Gastrocnemius medialis (tissue), 4 donors: Measurements from ENCODE around the gene NR2C2. TPM values are rescaled to one million over a fixed set of nuclear protein-coding genes. Genes with fewer than 3 reads are reported as not detected.

Experiments used
- ATAC-seq, 2 donors: fragments of 150-250 bp; one replicate each; pipeline ENCODE4 v1.9.1; 2016
- DNase-seq, 2 donors: peaks; one replicate each; pipeline ENCODE4 v3.0.0-alpha.2; 2019
- H3K27ac ChIP-seq, 4 donors: fragments of 200-600 bp; sonication (generic); 1 replicate in 1 of 4; 2 replicates in 3 of 4; pipeline ENCODE4 v1.5.1; 2016 to 2018; ENCODE audit warnings: mild to moderate bottlenecking in 2 of 4, moderate library complexity in 1 of 4
- H3K27me3 ChIP-seq, 3 donors: fragments of 200-600 bp; sonication (generic) in 2 of 3; 1 replicate in 1 of 3; 2 replicates in 2 of 3; pipeline versions ENCODE4 v1.5.1 to v1.6.0; 2016 to 2019; ENCODE audit warnings: mild to moderate bottlenecking in 1 of 3, moderate library complexity in 1 of 3
- H3K36me3 ChIP-seq, 2 donors: fragments of 200-600 bp; sonication (generic) in 1 of 2; one replicate each; pipeline ENCODE4 v1.5.1; 2017 to 2018
- H3K4me1 ChIP-seq, 2 donors: fragments of 200-600 bp; sonication (generic) in 1 of 2; one replicate each; pipeline ENCODE4 v1.5.1; 2016 to 2017; ENCODE audit warnings: mild to moderate bottlenecking in 2 of 2
- H3K4me3 ChIP-seq, 4 donors: fragments of 200-600 bp; sonication (generic) in 3 of 4; 1 replicate in 1 of 4; 2 replicates in 3 of 4; pipeline ENCODE4 v1.5.1; 2016 to 2019; ENCODE audit warnings: mild to moderate bottlenecking in 2 of 4
- H3K9me3 ChIP-seq, 3 donors: fragments of 200-600 bp; sonication (generic) in 2 of 3; 1 replicate in 1 of 3; 2 replicates in 2 of 3; pipeline ENCODE4 v1.5.1; 2016 to 2019
- CTCF ChIP-seq, 5 experiments: fragments of 450-650 bp in 3 of 5; fragments of 200-600 bp in 2 of 5; sonication (generic) in 2 of 5; IDR thresholded peaks in 4 of 5; conservative IDR thresholded peaks in 1 of 5; 1 replicate in 4 of 5; 2 replicates in 1 of 5; pipeline ENCODE4 v1.5.1; 2016 to 2019; ENCODE audit warnings: antibody characterized with exemption in 5 of 5, mild to moderate bottlenecking in 3 of 5, moderate library complexity in 3 of 5
- POLR2A ChIP-seq, 2 donors: fragments of 450-650 bp; IDR thresholded peaks; one replicate each; pipeline ENCODE4 v1.6.1; 2017; ENCODE audit warnings: antibody characterized with exemption in 2 of 2, mild to moderate bottlenecking in 2 of 2, moderate library complexity in 2 of 2
- in situ Hi-C, 4 donors: fragments of 200-750 bp; cut with MboI; loops; one replicate each; pipeline versions ENCODE4 v1.15.0 to v1.8.0; 2017; ENCODE audit warnings: low sequenced_read_pairs in 4 of 4
- intact Hi-C: fragments of 100-400 bp; cut with DNase I; formaldehyde crosslinking; loops from one replicate; pipeline ENCODE4 v1.15.1; 2023; ENCODE audit warnings: low total_unique reads
- total RNA-seq, 4 donors: library from RNA; depleted of rRNA; stranded (reverse); fragments of >200 nt; gene quantifications; one replicate each; pipeline versions ENCODE4 v1.1.0 to v1.2.3, GENCODE V29; 2016

Gene NR2C2
- total RNA-seq, 4 donors from 2014 or later: 26.0 to 45.5 (median 33.2) TPM

GRCh38 chr3:15089201-15089600 is 141.8 kb downstream of the NR2C2 start:
- H3K9me3 ChIP-seq: no peaks in the 10 kb centered on the region
- peaks cover 0 to 6% of the 10 kb centered on the region in 2 donors for H3K4me1 ChIP-seq
- peaks cover under 1 to 92% of the 10 kb centered on the region in 2 donors for H3K36me3 ChIP-seq
- intact Hi-C loops: no loop called here
- no peak for ATAC-seq
- H3K27ac ChIP-seq: no peak overlapping the region
- H3K4me3 ChIP-seq: no peak overlapping the region
- H3K27me3 ChIP-seq: no peaks in the 10 kb centered on the region
- no peak for DNase-seq
- TF ChIP-seq CTCF (IDR thresholded peaks at IDR 0.05 in 4 of 5, conservative IDR thresholded peaks at IDR 0.05 in 1 of 5) (no peak), POLR2A (IDR thresholded peaks at IDR 0.05) (no peak)
- in situ Hi-C loops: loop anchor here in 1 of 4 donors (25.0 kb wide), 1 partner anchor 427 kb away; the partner anchor contains the start of gene CCDC174

- Histone ChIP-seq H3K36me3 (peaks cover 4 to 92% of the 10 kb centered on the region in 2 donors), H3K9me3 (no peaks in the 10 kb centered on the region), H3K4me3 (no peak overlapping the region), H3K27ac (no peak overlapping the region), H3K4me1 (peaks cover 0 to 1% of the 10 kb centered on the region in 2 donors), H3K27me3 (no peaks in the 10 kb centered on the region)
- DNase-seq (no peak), ATAC-seq (no peak)
- TF ChIP-seq POLR2A (IDR thresholded peaks at IDR 0.05) (no peak), CTCF (IDR thresholded peaks at IDR 0.05 in 4 of 5, conservative IDR thresholded peaks at IDR 0.05 in 1 of 5) (no peak)
- in situ Hi-C loops: loop anchor here in 1 of 4 donors (25.0 kb wide), 1 partner anchor 429 kb away; the partner anchor contains the start of gene CCDC174
- intact Hi-C loops: no loop called here
Observed at GRCh38 chr3:15091575-15091974, 144.2 kb downstream of the NR2C2 start.

GRCh38 chr3:15092686-15093085 is 145.3 kb downstream of the NR2C2 start:
- ATAC-seq: no peak
- TF ChIP-seq POLR2A (IDR thresholded peaks at IDR 0.05): no peak
- no peak for TF ChIP-seq CTCF (IDR thresholded peaks at IDR 0.05 in 4 of 5, conservative IDR thresholded peaks at IDR 0.05 in 1 of 5)
- intact Hi-C loops: no loop called here

GRCh38 chr3:15094187-15094875 is 146.9 kb downstream of the NR2C2 start:
- peaks cover 4 to 68% of the 10 kb centered on the region in 2 donors for H3K36me3 ChIP-seq
- H3K4me3 ChIP-seq: no peak overlapping the region
- no peaks in the 10 kb centered on the region for H3K9me3 ChIP-seq
- peaks cover 8 to 12% of the 10 kb centered on the region in 2 donors for H3K4me1 ChIP-seq
- in situ Hi-C loops (loop anchor here in 1 of 4 donors (25.0 kb wide), 1 partner anchor 432 kb away; the partner anchor contains the start of gene CCDC174), intact Hi-C loops (no loop called here)
- H3K27me3 ChIP-seq: no peaks in the 10 kb centered on the region
- no peak for ATAC-seq
- DNase-seq: no peak
- TF ChIP-seq POLR2A (IDR thresholded peaks at IDR 0.05) (no peak), CTCF (IDR thresholded peaks at IDR 0.05 in 4 of 5, conservative IDR thresholded peaks at IDR 0.05 in 1 of 5) (no peak)
- H3K27ac ChIP-seq: no peak overlapping the region

More at GRCh38 chr3:15092686-15093085, 145.3 kb downstream of the NR2C2 start:
- no peaks in the 10 kb centered on the region for H3K9me3 ChIP-seq
- H3K27me3 ChIP-seq: no peaks in the 10 kb centered on the region
- H3K36me3 ChIP-seq: peaks cover 4 to 82% of the 10 kb centered on the region in 2 donors
- no peak for DNase-seq
- H3K4me1 ChIP-seq: peaks cover 2 to 7% of the 10 kb centered on the region in 2 donors
- H3K27ac ChIP-seq: no peak overlapping the region
- in situ Hi-C loops: loop anchor here in 1 of 4 donors (25.0 kb wide), 1 partner anchor 430 kb away; the partner anchor contains the start of gene CCDC174
- no peak overlapping the region for H3K4me3 ChIP-seq
